GM19324 (cell line): ENCODE measurements around the gene EBF4.
"Not testable (repeated sequence)": the region's sequence is repeated elsewhere in the genome, so short reads cannot be mapped to it uniquely, and the experiment has no call there.

Experiments used
- ATAC-seq: cut with Tn5 transposase; IDR thresholded peaks from one replicate; pipeline ENCODE4 v1.9.1; 2021; ENCODE audit warnings: mild to moderate bottlenecking, moderate library complexity; ENCODE audit not compliant: unreplicated experiment, low FRiP score

Gene EBF4

DNA sequence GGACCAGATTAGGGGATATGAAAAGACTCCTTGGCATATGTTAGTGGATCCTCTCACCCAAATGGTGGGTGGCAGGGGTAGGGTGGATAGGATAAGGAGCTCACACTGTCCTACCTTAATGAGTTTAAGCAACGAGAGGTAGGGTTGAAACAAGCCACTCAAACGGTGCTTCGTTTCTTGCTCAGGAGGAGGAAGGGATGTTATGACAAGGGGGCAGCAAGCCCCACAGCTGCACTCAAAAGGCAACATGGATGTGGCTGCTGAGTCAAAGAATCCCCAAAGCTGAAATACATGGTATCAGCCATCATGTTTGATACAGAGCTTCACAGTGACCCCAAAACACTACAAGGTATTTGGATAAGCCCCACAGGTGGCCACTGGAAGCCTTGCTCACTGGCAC lies 20.1 kb upstream of the EBF4 start:
- ATAC-seq = no peak

DNA sequence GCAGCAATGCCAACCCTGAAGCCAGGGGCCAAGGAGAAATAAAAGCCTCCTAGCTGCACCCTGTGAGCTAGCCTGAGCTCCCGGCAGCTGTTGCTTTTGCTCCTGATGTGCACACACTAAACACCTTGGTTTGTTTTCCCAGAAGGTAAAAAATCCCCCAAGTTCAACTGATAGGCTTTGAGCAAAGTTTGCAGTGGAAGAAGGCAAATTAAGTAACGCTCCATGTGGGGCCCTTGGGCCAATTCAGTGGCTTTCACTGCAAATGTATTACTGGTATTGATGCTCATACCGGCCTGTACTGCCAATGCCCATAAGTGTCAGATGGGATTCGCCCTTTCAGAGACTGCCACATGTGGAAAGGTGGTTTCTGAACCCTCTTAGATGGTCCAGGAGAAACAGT lies 19.1 kb upstream of the EBF4 start:
- no peak for ATAC-seq

DNA sequence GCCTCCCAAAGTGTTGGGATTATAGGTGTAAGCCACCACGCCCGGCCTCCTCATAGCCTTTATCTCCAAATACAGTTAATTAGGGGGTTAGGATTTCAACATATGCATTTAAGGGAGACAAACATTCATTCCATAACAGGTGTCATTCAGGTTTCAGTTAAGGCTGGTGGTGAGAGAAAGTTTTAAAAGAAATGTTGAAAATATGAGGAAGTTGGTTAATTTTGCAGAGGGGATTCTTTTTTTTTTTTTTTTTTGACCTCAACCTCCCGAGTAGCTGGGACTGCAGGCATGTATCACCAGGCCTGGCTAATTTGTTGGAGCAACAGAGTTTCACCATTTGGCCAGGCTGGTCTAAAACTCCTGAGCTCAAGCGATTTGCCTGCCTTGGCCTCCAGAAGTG lies 12.5 kb upstream of the EBF4 start:
- ATAC-seq = no peak

DNA sequence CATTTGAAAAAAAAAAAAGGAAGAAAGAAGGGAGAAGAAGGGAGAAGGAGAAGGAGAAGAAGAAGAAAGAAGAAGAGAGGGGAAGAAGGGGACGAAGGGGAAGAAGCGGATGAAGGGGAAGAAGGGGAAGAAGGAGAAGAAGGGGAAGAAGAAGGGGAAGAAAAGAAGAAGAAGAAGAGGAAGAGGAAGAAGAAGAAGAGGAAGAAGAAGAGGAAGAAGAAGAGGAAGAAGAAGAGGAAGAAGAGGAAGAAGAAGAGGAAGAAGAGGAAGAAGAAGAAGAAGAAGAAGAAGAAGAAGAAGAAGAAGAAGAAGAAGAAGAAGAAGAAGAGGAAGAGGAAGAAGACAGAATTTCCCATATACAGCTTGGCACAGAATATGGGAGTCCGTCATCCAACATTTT lies 10.5 kb upstream of the EBF4 start:
- ATAC-seq = not testable (repeated sequence)

DNA sequence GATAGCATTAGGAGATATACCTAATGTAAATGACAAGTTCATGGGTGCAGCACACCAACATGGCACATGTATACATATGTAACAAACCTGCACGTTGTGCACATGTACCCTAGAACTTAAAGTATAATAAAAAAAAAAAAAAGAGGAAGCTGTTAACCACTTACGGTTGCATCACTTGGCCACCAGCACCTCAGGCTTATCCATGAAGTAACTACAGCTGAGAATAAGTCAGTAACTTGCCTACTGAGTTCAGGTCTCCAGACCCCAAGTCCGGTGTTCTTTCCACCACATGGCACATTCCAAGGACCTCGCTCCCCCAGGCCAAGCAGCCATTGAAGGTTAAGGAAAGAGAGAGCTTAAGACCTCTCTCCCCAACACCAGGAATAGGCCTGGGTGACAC lies 7.8 kb upstream of the EBF4 start:
- not testable (repeated sequence) for ATAC-seq

DNA sequence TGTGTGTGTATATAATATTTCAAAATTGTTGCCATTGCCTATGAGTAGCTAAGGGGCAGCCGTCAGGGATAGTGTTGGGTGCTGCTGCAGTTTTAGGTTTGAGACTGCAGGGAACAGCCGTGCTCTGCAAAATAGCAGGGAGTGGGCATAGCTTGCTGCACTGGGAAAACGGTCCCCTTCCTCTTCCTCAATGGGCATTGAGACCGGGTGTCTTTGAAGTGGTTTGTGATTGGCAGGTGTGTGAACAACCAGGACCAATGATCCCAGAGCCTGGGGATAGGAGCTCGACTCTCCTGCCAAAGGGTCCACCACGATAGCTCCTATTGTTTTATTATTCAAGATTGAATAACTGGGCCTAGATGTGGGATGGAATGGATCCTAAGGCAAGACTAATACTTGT lies 5.1 kb upstream of the EBF4 start:
- no peak for ATAC-seq

DNA sequence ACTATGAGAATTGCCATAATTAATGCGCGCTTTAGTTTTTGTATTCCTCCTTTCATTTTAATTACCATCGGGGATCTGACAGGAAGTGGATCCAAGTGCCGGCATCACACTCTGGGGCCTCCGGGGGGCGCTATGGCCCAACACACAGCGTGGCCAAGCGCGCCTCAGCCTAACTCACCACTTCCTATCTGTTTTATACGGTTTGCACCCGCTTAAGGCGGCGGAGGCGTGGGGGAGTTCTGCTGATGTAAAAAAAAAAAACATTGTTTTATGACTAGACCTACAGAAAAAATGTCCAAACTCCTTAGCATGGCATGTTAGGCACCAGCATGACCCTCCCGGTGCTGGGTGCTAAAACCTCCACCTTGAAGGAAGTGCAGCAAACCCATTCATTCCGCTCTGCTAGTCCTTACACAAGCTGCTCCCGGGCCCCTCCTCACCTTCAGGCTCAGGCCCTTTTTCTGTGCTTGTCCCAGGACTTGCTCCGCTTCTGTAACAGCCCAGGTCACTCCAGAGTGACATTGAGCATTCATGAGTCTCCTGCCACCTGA lies 4.5 kb upstream of the EBF4 start:
- no peak for ATAC-seq

DNA sequence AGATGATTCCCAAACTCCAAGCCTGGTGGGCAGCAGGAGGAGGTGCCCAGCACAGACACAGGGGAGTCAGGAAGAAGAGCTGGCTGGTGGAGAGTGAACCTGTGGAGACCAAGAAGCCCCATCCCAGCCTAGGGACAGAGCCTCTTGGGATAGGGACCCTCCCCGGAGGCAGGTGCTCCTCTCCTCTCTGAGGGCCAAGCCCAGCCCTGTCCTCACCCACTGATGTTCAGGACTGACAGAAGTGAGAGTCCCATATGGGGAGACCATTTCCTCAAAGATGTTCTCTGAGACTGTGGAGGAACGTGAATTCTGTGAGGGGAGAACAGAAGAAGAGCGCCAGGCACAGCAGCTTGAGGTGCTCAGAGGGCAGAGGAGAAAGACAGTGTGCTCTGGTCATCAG lies 2.4 kb upstream of the EBF4 start:
- no peak for ATAC-seq

DNA sequence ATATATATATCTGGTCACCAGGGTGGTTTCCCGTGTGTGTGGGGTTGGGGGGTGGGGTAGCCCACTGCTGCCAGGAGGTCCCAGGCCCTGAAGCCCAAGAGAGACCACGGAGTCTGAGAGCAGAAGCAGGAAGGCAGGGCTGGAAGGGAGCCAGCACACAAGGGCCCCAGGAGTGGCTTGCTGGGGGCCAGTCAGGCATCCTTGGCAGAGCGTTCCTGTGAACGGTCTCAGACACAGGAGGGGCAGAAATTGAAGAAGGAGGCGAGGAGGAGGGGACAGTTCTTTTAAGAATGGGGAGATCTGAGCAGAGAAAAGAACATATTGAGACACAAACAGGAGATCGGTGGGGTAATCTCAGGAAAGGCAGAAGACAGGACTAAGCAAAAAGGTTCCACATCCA lies 1.9 kb upstream of the EBF4 start:
- no peak for ATAC-seq

DNA sequence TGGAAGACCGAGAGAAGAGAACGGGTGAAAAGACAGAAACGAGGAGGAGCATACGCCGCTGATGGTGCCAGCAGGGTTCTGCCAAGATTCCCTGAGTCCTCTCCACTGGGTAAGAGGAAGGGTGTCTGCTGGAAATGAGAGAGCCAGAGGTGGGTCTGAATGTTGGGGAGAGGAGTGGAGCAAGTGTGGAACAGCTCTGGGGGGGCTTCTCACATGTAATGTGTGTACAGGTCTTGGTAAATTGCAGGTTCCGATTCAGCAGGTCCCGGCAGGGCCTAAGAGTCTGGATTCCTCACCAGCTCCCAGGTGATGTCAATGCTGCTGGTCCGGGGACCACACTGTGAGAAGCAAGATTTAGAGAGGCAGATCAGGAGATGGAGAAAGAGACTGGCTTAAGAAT lies 1.5 kb upstream of the EBF4 start:
- no peak for ATAC-seq

DNA sequence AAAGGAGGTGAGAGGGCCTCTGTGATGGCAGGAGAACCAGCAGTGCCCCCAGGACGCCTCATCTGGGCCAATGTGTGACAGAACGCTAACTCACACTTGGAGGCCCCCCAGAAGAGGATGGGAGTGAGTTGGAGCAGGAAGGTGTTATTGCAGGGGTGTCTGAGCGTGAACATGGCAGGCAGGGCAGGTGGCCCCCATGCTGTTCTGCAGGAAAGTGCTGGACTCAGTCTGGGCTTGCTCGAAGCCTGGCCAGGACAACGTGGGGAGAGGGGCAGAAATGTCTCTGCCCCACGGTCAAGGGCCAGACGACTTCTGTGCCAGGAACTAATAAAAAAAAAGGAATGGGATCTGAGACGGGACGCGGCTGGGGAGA lies 931 bp upstream of the EBF4 start:
- ATAC-seq = no peak

DNA sequence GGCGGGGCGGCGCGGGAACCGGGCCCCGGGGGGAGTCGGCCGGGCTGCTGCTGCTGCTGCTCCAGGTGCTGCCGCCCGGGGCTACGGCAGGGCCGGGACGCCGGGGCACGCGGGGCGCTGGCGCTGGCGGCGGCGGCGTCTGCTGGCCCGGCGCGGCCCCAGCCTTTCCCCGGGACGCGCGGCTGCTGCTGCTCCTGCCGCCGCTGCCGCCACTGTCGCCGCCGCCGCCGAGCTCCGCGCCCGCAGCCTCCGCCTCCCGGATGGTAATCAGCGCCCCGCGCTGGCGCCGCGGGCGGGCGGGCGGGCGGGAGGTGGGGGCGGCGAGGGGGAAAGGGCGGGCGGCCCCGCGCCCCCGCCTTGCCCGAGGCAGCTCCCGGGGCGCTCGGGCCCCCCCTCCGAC lies 306 bp downstream of the EBF4 start:
- ATAC-seq = no peak

DNA sequence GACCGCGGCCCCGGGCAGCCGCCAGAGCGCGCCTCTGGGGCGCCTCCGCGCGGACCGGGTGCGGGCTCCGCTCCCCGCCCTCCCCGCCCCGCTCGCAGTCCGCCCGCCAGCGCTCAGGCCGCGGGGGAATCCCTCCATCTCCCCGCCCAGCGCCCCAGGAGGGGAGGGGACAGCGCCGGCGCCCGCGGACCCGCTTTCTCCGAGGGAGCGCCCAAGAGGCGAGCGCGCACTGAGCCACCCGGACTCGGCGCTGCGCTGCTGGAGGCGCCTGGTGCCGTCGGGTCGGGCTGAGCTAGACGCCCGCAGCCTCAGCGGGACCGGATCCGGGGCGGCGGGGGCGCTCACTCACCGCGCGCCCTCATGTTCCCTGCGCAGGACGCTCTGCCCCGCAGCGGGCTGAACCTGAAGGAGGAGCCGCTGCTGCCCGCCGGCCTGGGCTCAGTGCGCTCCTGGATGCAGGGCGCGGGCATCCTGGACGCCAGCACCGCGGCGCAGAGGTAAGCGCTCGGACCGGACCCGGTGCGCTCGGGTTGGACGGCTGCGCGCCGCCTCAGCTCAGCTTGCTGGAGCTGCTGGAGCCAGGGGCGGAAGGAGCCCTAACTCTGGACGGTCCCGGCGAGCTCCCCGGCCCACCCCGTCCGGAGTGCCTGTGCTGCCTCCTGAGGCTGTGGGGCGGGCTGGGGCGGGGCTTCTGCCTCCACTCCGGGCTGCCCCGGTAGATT lies 867 bp downstream of the EBF4 start:
- ATAC-seq = no peak

DNA sequence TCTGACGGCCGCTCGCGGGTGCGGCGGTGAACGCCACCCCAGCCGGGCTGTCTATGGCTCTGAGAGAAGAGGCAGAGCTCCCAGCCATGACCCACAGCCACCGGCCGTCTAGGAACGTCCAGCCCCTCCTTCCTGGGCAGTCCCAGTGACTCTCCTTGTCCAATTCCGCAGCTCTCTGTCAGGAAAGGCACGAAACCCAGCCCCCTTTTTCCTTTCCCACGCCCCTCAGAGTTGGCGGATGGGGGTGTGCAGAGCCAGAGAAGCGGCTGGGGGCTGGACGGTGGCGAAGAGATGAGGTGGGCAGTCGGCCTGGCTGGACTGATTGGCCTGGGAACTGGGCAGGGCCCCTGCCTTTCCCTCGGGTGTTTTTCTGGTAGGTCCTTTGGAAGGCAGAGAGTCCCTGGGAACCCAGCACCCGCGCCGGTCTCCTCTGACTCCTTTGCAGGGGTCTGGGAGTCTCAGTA lies 1.5 kb downstream of the EBF4 start:
- ATAC-seq = no peak

DNA sequence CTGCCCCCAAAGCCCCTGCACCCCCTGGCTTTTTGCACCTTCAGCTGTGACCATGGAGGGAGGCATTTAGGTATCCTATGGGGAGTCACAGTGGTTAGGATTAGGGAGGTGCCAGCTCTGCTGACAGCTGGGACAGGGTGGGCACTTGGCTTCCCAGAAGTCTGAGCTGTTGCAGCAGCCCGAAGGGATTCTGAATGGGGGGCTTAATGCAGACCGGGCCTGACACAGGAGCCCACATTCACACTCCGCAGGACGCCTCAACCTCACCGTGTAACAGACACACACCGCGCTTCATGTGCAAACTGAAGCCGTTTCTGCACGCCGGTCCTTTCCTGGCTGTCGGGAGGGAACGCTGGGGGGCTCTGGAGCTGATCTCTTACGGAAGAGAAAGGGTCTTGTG lies 1.9 kb downstream of the EBF4 start:
- no peak for ATAC-seq

DNA sequence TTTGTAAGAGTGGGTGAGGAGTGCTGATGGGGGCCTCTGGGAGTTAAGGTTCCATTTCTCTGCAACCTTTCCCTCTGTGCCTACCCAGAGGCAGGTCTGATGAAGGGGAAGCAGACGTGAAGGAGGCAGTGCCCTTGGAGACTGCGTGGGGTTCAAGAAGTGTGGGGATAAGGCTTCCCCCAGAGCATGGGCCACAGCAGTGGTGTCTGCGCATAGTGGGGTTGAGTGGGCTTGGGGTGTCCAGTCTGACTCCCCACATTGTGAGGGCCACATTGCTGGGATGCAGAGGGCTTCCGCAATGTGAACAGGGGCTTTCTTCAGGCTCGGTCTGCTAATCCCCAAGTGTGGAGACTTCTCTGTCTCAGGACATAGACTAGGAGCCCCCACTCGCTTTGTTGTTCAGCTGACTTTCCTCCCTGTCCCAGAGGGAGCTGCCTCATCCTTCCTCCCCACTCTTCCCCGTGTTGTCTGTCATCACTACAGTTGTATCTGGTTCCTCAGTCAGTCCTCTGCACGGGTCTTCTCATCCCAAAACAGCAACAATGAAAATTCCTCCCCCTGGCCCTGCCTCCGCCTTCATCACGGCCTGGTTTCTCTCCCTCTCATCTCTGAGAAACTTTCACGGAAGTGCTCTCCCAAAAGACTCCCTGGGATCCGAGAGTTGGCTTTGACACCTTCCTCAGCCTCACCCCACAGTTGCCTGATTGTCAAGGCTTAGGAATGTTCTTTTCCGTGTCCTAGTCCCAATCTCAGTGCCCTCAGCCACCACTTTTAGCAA lies 2.8 kb downstream of the EBF4 start:
- no peak for ATAC-seq

DNA sequence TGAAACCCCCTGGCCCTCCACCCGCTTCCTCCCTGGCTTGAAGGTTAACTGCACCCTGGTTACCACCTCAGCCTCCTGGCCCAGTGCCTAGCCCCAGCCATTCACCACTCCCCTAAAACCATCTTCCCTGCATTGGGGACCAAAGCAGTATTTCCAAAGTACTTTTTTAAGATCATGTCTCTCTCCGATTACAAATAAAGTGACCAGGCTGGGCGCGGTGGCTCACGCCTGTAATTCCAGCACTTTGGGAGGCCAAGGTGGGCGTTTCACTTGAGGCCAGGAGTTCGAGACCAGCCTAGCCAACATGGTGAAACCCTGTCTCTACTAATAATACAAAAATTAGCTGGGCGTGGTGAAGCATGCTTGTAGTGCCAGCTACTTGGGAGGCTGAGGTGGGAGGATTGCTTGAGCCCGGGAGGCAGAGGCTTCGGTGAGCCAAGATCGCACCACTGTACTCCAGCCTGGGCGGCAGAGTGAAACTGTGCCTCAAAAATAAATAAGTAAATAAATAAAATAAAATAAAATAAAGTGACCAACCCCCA lies 3.5 kb downstream of the EBF4 start:
- ATAC-seq = not testable (repeated sequence)

DNA sequence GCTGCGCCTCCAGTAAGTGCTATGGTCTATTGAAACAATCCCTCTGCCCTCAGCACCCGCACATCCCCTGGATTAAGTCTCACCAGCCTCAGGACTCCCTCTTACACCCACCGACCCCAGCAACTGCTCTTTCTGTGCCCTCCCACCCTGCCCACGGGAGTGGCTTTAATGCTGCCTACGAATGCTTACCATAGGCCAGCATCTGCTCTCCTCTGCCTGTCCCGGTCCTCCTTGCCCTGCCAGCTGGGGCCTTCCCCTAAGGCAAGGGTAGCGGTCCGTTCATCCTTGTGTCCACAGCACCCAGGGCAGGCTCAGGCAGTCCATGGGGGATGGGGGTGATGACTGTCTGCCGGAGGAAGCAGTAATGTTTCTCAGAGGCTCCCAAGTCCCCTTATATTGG lies 4.1 kb downstream of the EBF4 start:
- no peak for ATAC-seq

DNA sequence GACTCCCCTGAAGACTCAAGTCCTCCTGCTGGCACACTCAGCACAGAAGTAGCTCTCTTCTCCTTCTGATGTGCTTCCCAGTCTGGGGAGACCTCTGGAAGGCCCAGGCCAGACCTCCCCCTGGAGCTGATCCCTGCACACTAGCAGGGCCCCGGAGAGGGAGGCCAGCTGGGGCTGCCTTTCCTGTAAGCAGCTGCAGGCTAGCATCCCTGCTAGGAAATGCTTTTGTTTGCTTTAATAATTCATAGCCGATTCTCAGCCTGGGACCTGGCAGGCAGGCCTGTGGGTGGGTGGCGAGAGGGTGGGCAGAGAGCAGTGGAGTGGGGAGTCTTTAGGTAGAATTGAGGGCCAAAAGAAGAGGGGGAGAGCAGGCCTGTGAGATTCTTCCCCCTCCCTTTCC lies 5.2 kb downstream of the EBF4 start:
- no peak for ATAC-seq

DNA sequence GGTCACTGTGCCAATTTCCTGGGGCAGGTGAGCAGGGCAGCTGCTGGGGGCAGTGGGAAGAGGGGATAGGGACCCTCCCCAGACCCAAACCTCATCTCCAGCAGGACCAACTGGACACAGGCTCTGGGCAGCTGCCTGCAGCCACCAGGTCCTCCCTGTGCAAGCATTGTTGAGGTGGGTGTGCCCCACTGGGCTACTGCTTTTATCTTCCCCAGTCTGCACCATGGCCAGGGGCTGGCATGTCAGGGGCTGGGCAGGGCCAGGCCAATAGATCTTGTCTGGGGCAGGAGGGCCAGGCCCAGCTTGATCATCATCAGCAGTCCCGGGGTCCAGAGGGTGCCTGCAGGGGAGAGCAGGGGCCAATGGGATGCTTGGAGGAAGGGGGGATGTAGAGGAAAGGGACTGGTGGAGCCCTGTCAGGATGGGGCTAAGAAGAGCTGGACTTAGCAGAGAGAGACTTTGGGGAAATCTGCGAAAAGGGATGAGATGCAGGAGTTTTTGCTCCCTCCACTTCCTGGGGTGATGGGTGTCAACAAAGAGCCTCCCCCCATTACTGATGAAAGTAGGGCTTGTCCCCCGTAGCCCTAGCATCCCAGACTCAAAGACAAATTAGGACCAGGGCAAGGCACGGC lies 5.7 kb downstream of the EBF4 start:
- ATAC-seq = no peak

DNA sequence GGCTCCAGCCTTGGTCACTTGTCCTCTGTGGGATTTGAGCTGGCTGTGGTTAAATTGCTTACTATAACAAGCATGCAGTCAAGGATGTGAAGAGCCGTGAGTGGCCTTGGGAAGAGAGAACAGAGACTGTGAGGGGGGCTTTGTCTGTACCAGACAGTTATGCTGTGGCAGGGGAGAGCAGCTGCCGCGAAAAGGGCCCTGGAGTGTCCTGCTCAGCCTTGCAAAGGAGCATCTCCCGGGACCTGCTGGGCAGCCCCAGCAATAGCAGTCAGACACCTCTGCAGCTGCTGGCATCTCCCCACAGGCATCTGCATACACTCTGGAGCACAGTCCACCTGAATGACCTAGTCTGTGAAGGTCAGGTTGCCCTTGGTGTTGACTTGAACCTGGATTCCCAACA lies 6.3 kb downstream of the EBF4 start:
- ATAC-seq = no peak
